K562 (cell line): Measurements from ENCODE around the gene ATXN10.

Source experiments
- BRF2 ChIP-seq: IDR thresholded peaks from 3 replicates; pipeline ENCODE4 v1.6.1; 2011; ENCODE audit warnings: borderline replicate concordance, mild to moderate bottlenecking; ENCODE audit not compliant: insufficient read length, insufficient read depth
- CHD2 ChIP-seq: IDR thresholded peaks from 2 replicates; pipeline ENCODE4 v1.6.1; 2011; ENCODE audit warnings: low read depth, low read length
- CTCF ChIP-seq, 3 experiments: IDR thresholded peaks in 2 of 3; conservative IDR thresholded peaks in 1 of 3; 2 replicates each; pipeline ENCODE4 v1.5.1; 2011 to 2012; ENCODE audit warnings: low read length in 3 of 3, mild to moderate bottlenecking in 3 of 3, control low read depth in 2 of 3, improper control_type of control experiment in 1 of 3, inconsistent platforms in 1 of 3, low read depth in 1 of 3, mixed read lengths in 1 of 3, moderate library complexity in 1 of 3; ENCODE audit not compliant: insufficient read depth in 2 of 3
- NCOA4 ChIP-seq: fragments of 450-650 bp; IDR thresholded peaks from 2 replicates; pipeline ENCODE4 v1.6.1; 2018; ENCODE audit warnings: mild to moderate bottlenecking; ENCODE audit not compliant: partially characterized antibody
- NFYB ChIP-seq: IDR thresholded peaks from 2 replicates; pipeline ENCODE4 v1.6.1; 2011; ENCODE audit warnings: mild to moderate bottlenecking, moderate library complexity; ENCODE audit not compliant: insufficient read length; ENCODE audit errors: extremely low read depth
- PHF8 ChIP-seq: fragments of 200-600 bp; sonication (generic); IDR thresholded peaks from 2 replicates; pipeline ENCODE4 v1.6.1; 2012; ENCODE audit warnings: mixed run types, mild to moderate bottlenecking, inconsistent platforms, low read length, moderate library complexity, borderline replicate concordance
- ZBTB11 ChIP-seq, 3 experiments: fragments of 200-800 bp in 1 of 3; fragments of 250-450 bp in 1 of 3; fragments of 450-650 bp in 1 of 3; sonication (Bioruptor Pico) in 1 of 3; sonication (Bioruptor generic) in 1 of 3; formaldehyde crosslinking in 1 of 3; IDR thresholded peaks; 2 replicates each; pipeline versions ENCODE4 v1.6.1 to v1.8.0; 2016 to 2022; ENCODE audit warnings: mild to moderate bottlenecking in 2 of 3, missing genetic modification characterization in 2 of 3, missing compliant biosample characterization in 1 of 3, moderate library complexity in 1 of 3

GRCh38 chr22:45828841-45829240 is 157.2 kb downstream of the ATXN10 start:
- no peak for TF ChIP-seq NFYB
- TF ChIP-seq ZBTB11 (CRISPR knock-in tag; IDR thresholded peaks at IDR 0.05) = no peak
- no peak for TF ChIP-seq NCOA4
- no peak for TF ChIP-seq CTCF (IDR thresholded peaks at IDR 0.05 in 2 of 3, conservative IDR thresholded peaks at IDR 0.05 in 1 of 3; ENCODE audit: insufficient read depth in 2 of 3, low read depth in 1 of 3, low read length in 3 of 3)
- TF ChIP-seq PHF8 = no peak
- TF ChIP-seq BRF2 = no peak
- TF ChIP-seq CHD2 = no peak
